GM23338 (cell line): ENCODE data around the gene SHISA6. TPM values are rescaled to one million over a fixed set of nuclear protein-coding genes. Genes with fewer than 3 reads are reported as not detected.
"Not testable (repeated sequence)": the region's sequence is repeated elsewhere in the genome, so short reads cannot be mapped to it uniquely, and the experiment has no call there.

ENCODE experiments used
- ATAC-seq: fragments of 200-7000 bp; cut with Tn5 transposase; 3 replicates; pipeline ENCODE4 v1.9.1; 2020
- DNase-seq: peaks from one replicate; pipeline ENCODE4 v3.0.0-alpha.2; 2015; ENCODE audit warnings: low spot score
- H2AFZ ChIP-seq: fragments of 200-600 bp; sonication (generic); 2 replicates; pipeline ENCODE4 v1.8.0; 2016; ENCODE audit warnings: antibody characterized with exemption, mild to moderate bottlenecking, moderate library complexity
- H3F3A ChIP-seq: fragments of 200-600 bp; sonication (generic); replicated peaks from 2 replicates; pipeline ENCODE4 v1.8.0; 2017; ENCODE audit warnings: antibody characterized with exemption, mixed run types, low read depth
- H3K27ac ChIP-seq: fragments of 200-600 bp; sonication (generic); 2 replicates; pipeline ENCODE4 v1.6.1; 2016; ENCODE audit warnings: low read depth
- H3K27me3 ChIP-seq: fragments of 200-600 bp; sonication (generic); 2 replicates; pipeline ENCODE4 v1.8.0; 2016; ENCODE audit warnings: mild to moderate bottlenecking, mixed run types, moderate library complexity; ENCODE audit not compliant: insufficient read depth
- H3K36me3 ChIP-seq: fragments of 200-600 bp; sonication (generic); 2 replicates; pipeline ENCODE4 v1.8.0; 2016; ENCODE audit warnings: mild to moderate bottlenecking; ENCODE audit not compliant: insufficient read depth
- H3K4me1 ChIP-seq: fragments of 200-600 bp; sonication (generic); 2 replicates; pipeline ENCODE4 v1.8.0; 2016; ENCODE audit warnings: mild to moderate bottlenecking, moderate library complexity; ENCODE audit not compliant: insufficient read depth
- H3K4me2 ChIP-seq: fragments of 200-600 bp; sonication (generic); 2 replicates; pipeline ENCODE4 v1.7.1; 2017; ENCODE audit warnings: mixed run types
- H3K4me3 ChIP-seq: fragments of 200-600 bp; sonication (generic); 2 replicates; pipeline ENCODE4 v1.6.1; 2016; ENCODE audit warnings: mixed run types
- H3K79me2 ChIP-seq: fragments of 200-600 bp; sonication (generic); replicated peaks from 2 replicates; pipeline ENCODE4 v1.8.0; 2017; ENCODE audit warnings: mild to moderate bottlenecking; ENCODE audit not compliant: insufficient read depth
- H3K9me2 ChIP-seq: fragments of 200-600 bp; sonication (generic); 2 replicates; pipeline ENCODE4 v1.8.0; 2017; ENCODE audit not compliant: insufficient read depth
- H4K20me1 ChIP-seq: fragments of 200-600 bp; sonication (generic); replicated peaks from 2 replicates; pipeline ENCODE4 v1.8.0; 2017; ENCODE audit warnings: mild to moderate bottlenecking; ENCODE audit not compliant: insufficient read depth
- H3K27ac Mint-ChIP-seq: 2 replicates; pipeline ENCODE4 v1.8.0; 2020; ENCODE audit warnings: inconsistent platforms, mild to moderate bottlenecking, moderate library complexity, mixed read lengths
- H3K27me3 Mint-ChIP-seq: 3 replicates; pipeline ENCODE4 v1.8.0; 2022; ENCODE audit warnings: low read depth, mild to moderate bottlenecking, moderate library complexity, mixed read lengths, inconsistent platforms; ENCODE audit not compliant: insufficient read depth, poor library complexity
- H3K36me3 Mint-ChIP-seq: 3 replicates; pipeline ENCODE4 v1.8.0; 2021; ENCODE audit warnings: low read depth, mild to moderate bottlenecking, inconsistent platforms, moderate library complexity, mixed read lengths
- H3K4me1 Mint-ChIP-seq: 3 replicates; pipeline ENCODE4 v1.8.0; 2020; ENCODE audit warnings: mild to moderate bottlenecking, inconsistent platforms, mixed read lengths
- H3K4me3 Mint-ChIP-seq: 3 replicates; pipeline ENCODE4 v1.8.0; 2021; ENCODE audit warnings: moderate library complexity, mild to moderate bottlenecking, inconsistent platforms, mixed read lengths
- H3K9me3 Mint-ChIP-seq: 3 replicates; pipeline ENCODE4 v1.8.0; 2020; ENCODE audit warnings: moderate library complexity, mild to moderate bottlenecking, inconsistent platforms, mixed read lengths
- ETS1 ChIP-seq: IDR thresholded peaks from 2 replicates; pipeline ENCODE4 v1.6.1; 2016; ENCODE audit warnings: antibody characterized with exemption
- EZH2 ChIP-seq: fragments of 200-600 bp; sonication (generic); IDR thresholded peaks from one replicate; pipeline ENCODE4 v1.8.0; 2017; ENCODE audit warnings: antibody characterized with exemption, mild to moderate bottlenecking, low read depth; ENCODE audit not compliant: unreplicated experiment
- EZH2phosphoT487 ChIP-seq: fragments of 200-600 bp; sonication (generic); IDR thresholded peaks from one replicate; pipeline ENCODE4 v1.8.1; 2018; ENCODE audit warnings: antibody characterized with exemption; ENCODE audit not compliant: unreplicated experiment
- JUNB ChIP-seq: IDR thresholded peaks from one replicate; pipeline ENCODE4 v1.6.1; 2016; ENCODE audit warnings: antibody characterized with exemption; ENCODE audit not compliant: unreplicated experiment
- NANOG ChIP-seq: IDR thresholded peaks from 2 replicates; pipeline ENCODE4 v1.6.1; 2016; ENCODE audit warnings: antibody characterized with exemption, borderline replicate concordance
- POLR2AphosphoS5 ChIP-seq: IDR thresholded peaks from 2 replicates; pipeline ENCODE4 v1.6.1; 2016; ENCODE audit warnings: antibody characterized with exemption, low read depth
- STAT1 ChIP-seq: IDR thresholded peaks from one replicate; pipeline ENCODE4 v1.6.1; 2016; ENCODE audit warnings: antibody characterized with exemption; ENCODE audit not compliant: unreplicated experiment
- ZNF462 ChIP-seq: fragments of 250-450 bp; sonication (Bioruptor Pico); IDR thresholded peaks from 2 replicates; pipeline ENCODE4 v1.5.0; 2020; ENCODE audit warnings: mild to moderate bottlenecking, moderate library complexity
- polyA plus RNA-seq: library from polyadenylated mRNA; unstranded; fragments of >200 nt; fragmentation: Nextera tagmentation; extraction: Ambion mirVana; gene quantifications from 2 replicates; pipeline ENCODE4 v1.2.1, GENCODE V29; 2016
- total RNA-seq: library from RNA; depleted of rRNA; stranded (reverse); fragments of >200 nt; shearing (Covaris generic); gene quantifications from 2 replicates; pipeline ENCODE4 v1.2.3, GENCODE V29; 2014

The SHISA6 gene
- total and polyA plus RNA-seq, 2 experiments from 2014 or later: 0.52 TPM; not detected in 1

GRCh38 chr17:11309033-11309432 is 68.0 kb downstream of the SHISA6 start (continued):
- TF ChIP-seq POLR2AphosphoS5 (no peak), EZH2 (no peak), NANOG (no peak), STAT1 (no peak), EZH2phosphoT487 (no peak), ETS1 (no peak), ZNF462 (CRISPR knock-in tag) (no peak)

GRCh38 chr17:11309850-11310249 is 68.8 kb downstream of the SHISA6 start:
- H2AFZ ChIP-seq: no peak overlapping the region
- H3K9me3 Mint-ChIP-seq: peaks cover 36% of the 10 kb centered on the region
- no peak for ATAC-seq
- H3K36me3 Mint-ChIP-seq: peaks cover 47% of the 10 kb centered on the region
- no peaks in the 10 kb centered on the region for H3K4me1 ChIP-seq
- H3K4me3 ChIP-seq: no peak overlapping the region
- H3K27me3 ChIP-seq: no peaks in the 10 kb centered on the region
- H3K27me3 Mint-ChIP-seq: peaks cover 2% of the 10 kb centered on the region
- peaks cover 12% of the 10 kb centered on the region; the same call in 1 of the 2 replicates for H3K36me3 ChIP-seq
- no peak overlapping the region for H3K4me3 Mint-ChIP-seq
- TF ChIP-seq EZH2: no peak
- no peak for TF ChIP-seq NANOG
- no peak for TF ChIP-seq JUNB
- H3K9me2 ChIP-seq: no peaks in the 10 kb centered on the region
- no peak overlapping the region for H3K27ac ChIP-seq
- no peaks in the 10 kb centered on the region for H3K79me2 ChIP-seq
- H3K27ac Mint-ChIP-seq: no peak overlapping the region
- no peak overlapping the region for H3K4me2 ChIP-seq
- DNase-seq: no peak
- no peaks in the 10 kb centered on the region for H3K4me1 Mint-ChIP-seq
- H3F3A ChIP-seq: no peaks in the 10 kb centered on the region
- H4K20me1 ChIP-seq: no peaks in the 10 kb centered on the region

- not testable (repeated sequence) for H3K27ac ChIP-seq, H3K4me3 Mint-ChIP-seq, H3K27me3 ChIP-seq, H2AFZ ChIP-seq, H3K9me2 ChIP-seq, H3K4me2 ChIP-seq, H3K27ac Mint-ChIP-seq, H3F3A ChIP-seq, H3K4me3 ChIP-seq, H3K4me1 ChIP-seq, DNase-seq, H4K20me1 ChIP-seq, H3K27me3 Mint-ChIP-seq, ATAC-seq, H3K4me1 Mint-ChIP-seq, H3K79me2 ChIP-seq
- H3K36me3 Mint-ChIP-seq: peaks cover 28% of the 10 kb centered on the region
- peaks cover 97% of the 10 kb centered on the region for H3K9me3 Mint-ChIP-seq
- H3K36me3 ChIP-seq: peaks cover 15% of the 10 kb centered on the region; the same call in 1 of the 2 replicates
Observed at GRCh38 chr17:11316451-11316850, 75.4 kb downstream of the SHISA6 start.
